Activated CD8-positive, alpha-beta memory T cell treated with anti-CD3 and anti-CD28 coated beads, Interleukin-2, amount 50 U/mL, for 24 hours (primary cell): ENCODE measurements around the gene SLC35A3.

Experiments
- DNase-seq: peaks from one replicate; pipeline ENCODE4 v3.0.0-alpha.2; 2020; ENCODE audit errors: extremely low read depth

SLC35A3 gene

DNA sequence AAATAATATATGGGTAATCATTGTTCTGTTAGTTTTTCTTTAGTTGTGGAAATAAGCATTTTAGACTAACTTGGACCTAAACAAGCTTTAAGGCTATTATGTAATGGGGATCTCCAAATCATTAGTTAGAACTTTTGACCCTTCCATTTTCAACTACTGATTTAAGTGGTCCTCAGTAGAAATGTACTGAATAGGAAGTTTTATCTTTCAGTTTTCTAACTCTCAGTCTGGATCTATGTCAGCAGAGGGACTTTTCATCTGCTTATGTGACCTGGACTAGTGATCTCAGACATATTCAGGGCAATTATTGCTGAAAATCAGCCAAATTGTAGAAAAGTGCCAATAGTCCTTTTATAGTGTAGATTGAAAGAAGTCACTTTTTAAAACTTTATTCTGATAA lies 106.9 kb downstream of the SLC35A3 start:
- no peak for DNase-seq

DNA sequence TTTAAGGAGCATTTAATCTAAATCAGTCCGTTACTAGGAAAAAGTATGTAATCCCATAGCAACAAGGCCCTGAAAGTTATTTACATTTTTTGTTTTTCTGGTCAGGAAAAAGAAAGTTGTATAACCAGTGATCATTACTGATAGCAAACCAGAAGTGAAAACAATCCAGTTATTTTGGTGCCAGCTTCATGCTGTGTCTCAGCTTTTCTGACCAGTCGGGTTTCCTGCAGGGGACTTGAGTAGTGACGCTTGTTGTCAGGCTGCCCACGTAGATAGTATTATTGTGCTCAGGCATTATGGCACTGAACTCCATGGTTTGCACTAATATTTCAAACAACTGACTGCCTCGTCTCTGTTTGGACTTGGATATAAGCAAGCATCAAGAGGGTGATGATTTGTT lies 107.7 kb downstream of the SLC35A3 start:
- no peak for DNase-seq

DNA sequence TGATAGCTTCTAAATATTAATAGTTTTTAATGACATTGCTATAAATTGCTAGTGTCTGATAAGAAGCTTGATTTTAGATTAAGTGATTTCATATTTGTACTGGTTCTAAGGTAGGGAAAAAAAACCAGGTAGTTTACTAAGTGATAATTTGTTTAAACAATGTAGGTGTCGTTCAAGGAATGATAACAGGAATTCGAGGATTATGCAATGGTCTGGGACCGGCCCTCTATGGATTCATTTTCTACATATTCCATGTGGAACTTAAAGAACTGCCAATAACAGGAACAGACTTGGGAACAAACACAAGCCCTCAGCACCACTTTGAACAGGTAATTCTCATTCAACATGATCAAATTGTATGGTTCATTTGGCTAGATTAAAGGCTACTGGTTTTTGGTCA lies 110.5 kb downstream of the SLC35A3 start:
- DNase-seq: no peak
